ENCODE data around the gene NEDD4L.
"Not testable (repeated sequence)": the region's sequence is repeated elsewhere in the genome, so short reads cannot be mapped to it uniquely, and the experiment has no call there.

NEDD4L gene

GRCh38 chr18:58375051-58375450 is 331.0 kb downstream of the NEDD4L start:
- H3K4me3 Mint-ChIP-seq = no peak overlapping the region
- H3K27me3 Mint-ChIP-seq = peaks cover 20 to 23% of the 10 kb centered on the region in 2 donors
- no peak overlapping the region for H3K27ac Mint-ChIP-seq
- ATAC-seq (replicated peaks) (no peak), DNase-seq (no peak)
- H3K36me3 Mint-ChIP-seq (ENCODE audit: insufficient read depth) = peaks cover 2% of the 10 kb centered on the region
- H3K4me1 Mint-ChIP-seq (ENCODE audit: low read depth in 2 of 2) = peaks cover 0 to under 1% of the 10 kb centered on the region in 2 donors
- H3K9me3 Mint-ChIP-seq = no peaks in the 10 kb centered on the region

GRCh38 chr18:58378411-58379379 is 334.7 kb downstream of the NEDD4L start:
- ATAC-seq (replicated peaks) (no peak), DNase-seq (no peak)
- Mint-ChIP-seq H3K4me3 (no peak overlapping the region), H3K4me1 (ENCODE audit: low read depth in 2 of 2) (no peaks in the 10 kb centered on the region), H3K36me3 (ENCODE audit: insufficient read depth) (no peaks in the 10 kb centered on the region), H3K27ac (no peak overlapping the region), H3K9me3 (no peaks in the 10 kb centered on the region), H3K27me3 (peaks cover 16 to 23% of the 10 kb centered on the region in 2 donors)

- Mint-ChIP-seq H3K9me3 (no peaks in the 10 kb centered on the region), H3K4me3 (no peak overlapping the region), H3K27me3 (peaks cover 15 to 23% of the 10 kb centered on the region in 2 donors), H3K36me3 (ENCODE audit: insufficient read depth) (no peaks in the 10 kb centered on the region), H3K4me1 (ENCODE audit: low read depth in 2 of 2) (no peaks in the 10 kb centered on the region), H3K27ac (no peak overlapping the region)
- DNase-seq (no peak), ATAC-seq (replicated peaks) (no peak)
These were observed 335.4 kb downstream of the NEDD4L start for GRCh38 chr18:58379443-58379842.

DNA sequence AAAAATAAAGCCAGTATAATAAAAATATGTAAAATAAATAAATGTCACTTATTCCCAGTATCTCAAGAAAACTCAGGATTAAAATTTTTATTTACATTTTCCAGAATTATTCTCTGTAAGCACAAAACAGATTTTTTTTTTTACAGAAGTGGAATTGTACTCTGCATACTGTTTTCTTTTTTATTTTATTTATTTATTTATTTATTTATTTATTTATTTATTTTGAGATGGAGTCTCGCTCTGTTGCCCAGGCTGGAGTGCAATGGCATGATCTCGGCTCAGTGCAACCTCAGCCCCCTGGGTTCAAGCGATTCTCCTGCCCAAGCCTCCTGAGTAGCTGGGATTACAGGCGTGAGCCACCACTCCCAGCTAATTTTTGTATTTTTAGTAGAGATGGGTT is 336.1 kb downstream of the NEDD4L start:
- H3K4me3 Mint-ChIP-seq; H3K36me3 Mint-ChIP-seq (ENCODE audit: insufficient read depth); H3K9me3 Mint-ChIP-seq; ATAC-seq (replicated peaks); DNase-seq; H3K4me1 Mint-ChIP-seq (ENCODE audit: low read depth in 2 of 2); H3K27ac Mint-ChIP-seq: not testable (repeated sequence)
- peaks cover 9 to 19% of the 10 kb centered on the region in 2 donors for H3K27me3 Mint-ChIP-seq

- H3K36me3 Mint-ChIP-seq (ENCODE audit: insufficient read depth) = no peaks in the 10 kb centered on the region
- ATAC-seq (replicated peaks) (no peak), DNase-seq (no peak)
- no peaks in the 10 kb centered on the region for H3K9me3 Mint-ChIP-seq
- peaks cover 8 to 17% of the 10 kb centered on the region in 2 donors for H3K27me3 Mint-ChIP-seq
- no peak overlapping the region for H3K4me3 Mint-ChIP-seq
- no peak overlapping the region for H3K27ac Mint-ChIP-seq
- H3K4me1 Mint-ChIP-seq (ENCODE audit: low read depth in 2 of 2) = no peaks in the 10 kb centered on the region
These were observed 337.8 kb downstream of the NEDD4L start for GRCh38 chr18:58381676-58382411.

- no peak for ATAC-seq (replicated peaks)
- Mint-ChIP-seq H3K27ac (no peak overlapping the region), H3K9me3 (no peaks in the 10 kb centered on the region), H3K27me3 (peaks cover 8 to 14% of the 10 kb centered on the region in 2 donors), H3K4me1 (ENCODE audit: low read depth in 2 of 2) (no peaks in the 10 kb centered on the region), H3K4me3 (no peak overlapping the region), H3K36me3 (ENCODE audit: insufficient read depth) (no peaks in the 10 kb centered on the region)
- no peak for DNase-seq
These were observed 338.4 kb downstream of the NEDD4L start for GRCh38 chr18:58382446-58382845.

DNA sequence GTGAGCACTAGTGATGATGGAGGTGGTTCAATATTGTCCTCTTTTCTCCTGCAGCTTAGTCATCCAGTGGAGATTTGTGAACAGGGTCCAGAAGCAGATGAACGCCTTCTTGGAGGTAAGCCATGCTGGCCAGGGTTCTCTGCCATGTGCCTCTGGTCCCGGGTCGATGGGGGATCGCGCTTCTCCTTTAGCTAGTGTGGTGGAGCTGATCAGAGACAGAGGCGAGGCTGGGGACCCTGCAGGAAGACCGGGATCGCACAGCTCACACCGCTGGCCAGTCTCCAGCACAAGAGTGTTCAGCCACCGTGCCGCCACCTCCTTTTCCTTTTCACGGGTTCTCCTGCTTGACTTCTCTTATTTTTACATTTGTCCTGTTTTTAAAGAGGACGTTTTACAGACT is 341.4 kb downstream of the NEDD4L start:
- Mint-ChIP-seq H3K27ac (no peak overlapping the region), H3K4me3 (no peak overlapping the region)

GRCh38 chr18:58386780-58387179 is 342.8 kb downstream of the NEDD4L start:
- H3K9me3 Mint-ChIP-seq = no peaks in the 10 kb centered on the region

More for the DNA sequence above, 341.4 kb downstream of the NEDD4L start:
- Mint-ChIP-seq H3K4me1 (ENCODE audit: low read depth in 2 of 2) (no peaks in the 10 kb centered on the region), H3K36me3 (ENCODE audit: insufficient read depth) (no peaks in the 10 kb centered on the region), H3K27me3 (peaks cover 0 to 7% of the 10 kb centered on the region in 2 donors), H3K9me3 (no peaks in the 10 kb centered on the region)
- ATAC-seq (replicated peaks) (no peak), DNase-seq (no peak)

DNA sequence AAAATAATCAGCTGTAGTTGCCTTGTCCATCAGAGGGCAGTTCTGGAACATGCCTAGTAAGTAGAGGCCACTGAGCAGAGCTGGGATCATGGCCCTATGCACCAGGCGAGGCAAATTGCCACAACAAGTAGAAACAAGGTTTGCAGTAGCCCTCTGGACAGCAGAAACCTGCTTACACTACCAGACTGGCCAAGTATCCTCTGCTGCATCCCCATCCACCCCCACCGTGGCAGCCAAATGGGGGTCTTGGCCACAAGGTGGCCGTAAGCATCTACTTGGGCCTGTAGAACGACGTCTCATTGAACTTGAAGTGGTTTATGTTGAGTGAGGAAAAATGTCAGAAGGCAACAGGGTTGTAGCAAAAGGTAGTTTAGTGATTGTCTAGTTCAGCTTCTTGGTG is 343.7 kb downstream of the NEDD4L start:
- no peak overlapping the region for H3K27ac Mint-ChIP-seq
- peaks cover 0 to 7% of the 10 kb centered on the region in 2 donors for H3K27me3 Mint-ChIP-seq
- H3K4me3 Mint-ChIP-seq = no peak overlapping the region
- DNase-seq = no peak
- ATAC-seq (replicated peaks) = no peak
- no peaks in the 10 kb centered on the region for H3K9me3 Mint-ChIP-seq
- no peaks in the 10 kb centered on the region for H3K4me1 Mint-ChIP-seq (ENCODE audit: low read depth in 2 of 2)
- no peaks in the 10 kb centered on the region for H3K36me3 Mint-ChIP-seq (ENCODE audit: insufficient read depth)

More at GRCh38 chr18:58386780-58387179, 342.8 kb downstream of the NEDD4L start:
- no peaks in the 10 kb centered on the region for H3K36me3 Mint-ChIP-seq (ENCODE audit: insufficient read depth)
- peaks cover 0 to 7% of the 10 kb centered on the region in 2 donors for H3K27me3 Mint-ChIP-seq
- H3K4me1 Mint-ChIP-seq (ENCODE audit: low read depth in 2 of 2) = no peaks in the 10 kb centered on the region
- no peak overlapping the region for H3K27ac Mint-ChIP-seq
- ATAC-seq (replicated peaks) (no peak), DNase-seq (no peak)
- no peak overlapping the region for H3K4me3 Mint-ChIP-seq

DNA sequence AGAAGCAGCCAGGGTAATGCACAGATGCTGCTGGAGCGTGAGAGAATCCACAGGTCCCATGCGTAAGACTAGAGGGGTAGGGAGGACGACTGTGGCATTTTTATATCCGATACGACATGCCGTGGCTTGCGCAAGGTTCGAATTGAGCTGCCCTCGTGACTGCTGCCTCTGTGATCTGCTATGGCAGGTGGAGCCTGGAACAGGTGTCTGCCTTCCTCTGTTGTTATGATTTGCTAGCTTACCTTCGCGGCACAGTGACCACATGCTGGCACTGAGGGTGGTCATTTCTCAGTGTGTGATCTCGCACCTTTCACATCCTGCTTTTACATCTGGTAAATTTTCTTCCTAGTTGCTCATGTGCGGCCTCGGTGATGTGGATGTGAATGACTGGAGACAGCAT is 344.7 kb downstream of the NEDD4L start:
- no peak overlapping the region for H3K4me3 Mint-ChIP-seq
- no peaks in the 10 kb centered on the region for H3K9me3 Mint-ChIP-seq
- no peaks in the 10 kb centered on the region for H3K36me3 Mint-ChIP-seq (ENCODE audit: insufficient read depth)
- H3K27me3 Mint-ChIP-seq = peaks cover 0 to 7% of the 10 kb centered on the region in 2 donors
- H3K4me1 Mint-ChIP-seq (ENCODE audit: low read depth in 2 of 2) = no peaks in the 10 kb centered on the region
- no peak for ATAC-seq (replicated peaks)
- no peak overlapping the region for H3K27ac Mint-ChIP-seq
- no peak for DNase-seq

DNA sequence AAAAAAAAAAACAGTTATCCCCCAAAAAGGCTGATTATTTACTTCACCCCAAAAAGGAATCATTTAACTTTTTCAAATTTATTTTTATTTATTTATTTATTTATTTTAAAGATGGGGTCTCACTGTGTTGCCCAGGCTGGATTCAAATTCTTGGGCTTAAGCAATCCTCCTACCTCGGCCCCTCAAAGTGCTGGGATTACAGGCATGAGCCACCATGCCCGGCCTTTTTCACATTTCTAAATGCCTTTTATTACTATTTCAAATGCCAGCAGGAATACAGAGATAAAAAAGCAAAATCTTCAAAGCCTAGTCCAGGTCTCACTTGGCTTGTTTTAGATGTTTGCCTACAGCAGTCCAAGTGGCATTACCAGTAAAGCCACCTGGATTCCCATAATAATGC is 345.7 kb downstream of the NEDD4L start:
- Mint-ChIP-seq H3K27ac (no peak overlapping the region), H3K27me3 (peaks cover 0 to 7% of the 10 kb centered on the region in 2 donors), H3K9me3 (no peaks in the 10 kb centered on the region), H3K36me3 (ENCODE audit: insufficient read depth) (no peaks in the 10 kb centered on the region), H3K4me1 (ENCODE audit: low read depth in 2 of 2) (no peaks in the 10 kb centered on the region), H3K4me3 (no peak overlapping the region)
- DNase-seq (no peak), ATAC-seq (replicated peaks) (no peak)

DNA sequence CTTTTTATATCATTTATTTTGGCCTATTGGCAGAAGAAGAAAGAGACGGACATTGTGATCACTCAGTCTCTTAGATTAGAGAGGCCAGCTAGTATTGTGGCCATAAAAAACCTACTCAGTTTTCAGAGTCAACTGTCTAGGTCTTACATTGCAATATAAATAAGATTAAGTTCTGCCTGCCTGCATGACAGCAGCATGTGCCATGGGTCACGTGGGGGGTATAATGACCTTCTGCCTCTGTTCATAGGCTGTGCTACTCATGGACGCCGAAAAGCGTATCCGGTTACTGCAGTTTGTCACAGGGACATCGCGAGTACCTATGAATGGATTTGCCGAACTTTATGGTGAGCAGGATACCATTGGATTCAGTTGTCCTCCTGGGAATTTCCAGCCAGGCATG is 346.4 kb downstream of the NEDD4L start:
- H3K4me3 Mint-ChIP-seq = no peak overlapping the region
- ATAC-seq (replicated peaks) (no peak), DNase-seq (no peak)
- H3K36me3 Mint-ChIP-seq (ENCODE audit: insufficient read depth) = peaks cover 3% of the 10 kb centered on the region
- H3K9me3 Mint-ChIP-seq = no peaks in the 10 kb centered on the region
- H3K4me1 Mint-ChIP-seq (ENCODE audit: low read depth in 2 of 2) = peaks cover 0 to 3% of the 10 kb centered on the region in 2 donors
- peaks cover 0 to 3% of the 10 kb centered on the region in 2 donors for H3K27me3 Mint-ChIP-seq
- no peak overlapping the region for H3K27ac Mint-ChIP-seq

DNA sequence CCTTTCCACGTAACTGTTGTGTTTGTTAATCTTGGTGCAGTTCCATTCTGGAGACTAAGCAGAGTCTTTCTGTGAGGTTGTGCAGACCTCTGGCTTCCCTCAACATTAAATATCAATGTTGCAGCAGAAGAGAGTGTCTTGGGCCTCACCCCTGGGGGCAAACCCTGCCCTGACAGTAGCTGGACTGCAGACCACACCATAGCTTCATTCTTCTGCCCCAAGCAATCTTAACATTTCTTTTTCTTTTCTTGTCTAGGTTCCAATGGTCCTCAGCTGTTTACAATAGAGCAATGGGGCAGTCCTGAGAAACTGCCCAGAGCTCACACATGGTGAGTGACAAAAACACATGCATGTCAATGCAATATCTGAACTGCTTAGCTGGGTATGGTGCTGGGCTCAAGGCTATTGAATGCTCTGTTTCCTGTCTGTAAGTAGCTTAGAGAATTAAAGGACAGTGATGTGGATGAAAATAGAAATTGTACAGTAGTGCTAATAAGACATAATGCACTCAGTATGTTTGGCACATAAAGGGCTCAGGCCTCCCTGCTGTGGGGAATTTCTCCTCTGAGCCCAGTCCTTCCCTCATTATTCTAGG is 347.3 kb downstream of the NEDD4L start:
- Mint-ChIP-seq H3K9me3 (no peaks in the 10 kb centered on the region), H3K27me3 (no peaks in the 10 kb centered on the region), H3K4me3 (no peak overlapping the region), H3K27ac (no peak overlapping the region), H3K4me1 (ENCODE audit: low read depth in 2 of 2) (peaks cover 0 to 8% of the 10 kb centered on the region in 2 donors), H3K36me3 (ENCODE audit: insufficient read depth) (peaks cover 3% of the 10 kb centered on the region)
- no peak for DNase-seq
- ATAC-seq (replicated peaks) = no peak
